Medulla oblongata (tissue), 1 donor: Measurements from ENCODE around the gene SYT12.
"Not testable (repeated sequence)": the region's sequence is repeated elsewhere in the genome, so short reads cannot be mapped to it uniquely, and the experiment has no call there.

ENCODE experiments used
- DNase-seq: peaks from one replicate; pipeline ENCODE4 v3.0.0-alpha.2; 2015; ENCODE audit errors: extremely low spot score

SYT12 gene

DNA sequence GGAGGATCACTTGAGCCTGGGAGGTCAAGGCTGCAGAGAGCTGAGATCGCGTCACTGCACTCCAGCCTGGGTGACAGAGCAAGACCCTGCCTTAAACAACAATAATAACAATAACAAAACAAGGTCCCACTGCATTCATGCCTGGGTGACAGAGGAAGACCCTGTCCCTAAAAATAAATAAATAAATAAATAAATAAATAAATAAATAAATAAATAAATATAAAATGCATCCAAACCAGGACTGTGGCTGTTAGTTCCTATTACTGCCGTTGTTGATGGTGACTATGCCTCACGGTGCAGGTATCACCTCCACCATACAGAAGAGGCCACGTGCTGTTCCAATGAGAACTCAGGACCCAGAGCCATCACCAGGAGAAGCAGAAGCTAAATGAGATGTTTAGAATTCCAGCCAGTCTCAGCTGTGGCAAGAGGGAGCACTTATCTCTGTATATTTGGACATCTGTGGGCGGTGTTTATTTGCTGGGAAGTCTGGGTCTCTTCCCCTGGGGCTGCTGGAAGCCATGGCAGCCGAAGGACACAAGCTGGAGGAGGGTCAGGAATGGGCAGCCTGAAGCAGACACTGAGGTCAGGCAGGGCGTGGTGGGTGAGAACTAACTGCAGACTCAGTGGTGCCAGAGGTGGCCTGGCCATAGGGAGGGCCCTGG, 26.2 kb upstream of the SYT12 start:
- DNase-seq: no peak

DNA sequence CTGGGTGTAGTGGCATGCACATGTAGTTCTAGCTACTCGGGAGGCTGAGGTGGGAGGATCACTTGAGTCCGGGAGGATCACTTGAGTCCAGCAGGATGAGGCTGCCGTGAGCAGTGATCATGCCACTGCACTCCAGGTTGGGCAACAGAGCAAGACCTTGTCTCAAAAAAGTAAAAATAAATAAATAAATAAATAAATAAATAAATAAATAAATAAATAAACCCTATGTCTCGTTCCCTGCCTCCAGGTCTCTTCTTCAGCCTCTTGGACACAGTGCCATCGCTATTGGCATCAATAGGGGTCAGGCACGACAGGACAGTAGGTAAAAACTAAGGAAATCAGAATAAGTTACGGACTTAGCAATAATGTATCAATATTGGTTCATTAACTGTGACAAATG, 23.4 kb upstream of the SYT12 start:
- no peak for DNase-seq

DNA sequence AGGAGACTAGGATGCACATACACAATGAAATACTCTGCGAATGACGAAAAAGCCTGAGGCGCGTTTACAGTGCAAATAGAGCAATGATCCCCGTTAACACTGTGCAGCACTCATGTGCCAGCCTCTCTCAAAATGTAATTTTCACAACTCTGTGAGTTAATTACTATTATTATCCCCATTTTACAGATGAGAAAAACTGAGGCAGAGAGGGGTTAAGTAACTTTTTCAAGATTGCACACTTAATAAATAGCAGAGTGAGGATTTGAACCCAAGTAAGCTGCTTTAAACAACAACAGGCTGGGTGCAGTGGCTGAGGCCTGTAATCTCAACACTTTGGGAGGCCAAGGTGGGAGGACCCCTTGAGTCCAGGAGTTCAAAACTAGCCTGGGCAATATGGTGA, 21.6 kb upstream of the SYT12 start:
- no peak for DNase-seq

DNA sequence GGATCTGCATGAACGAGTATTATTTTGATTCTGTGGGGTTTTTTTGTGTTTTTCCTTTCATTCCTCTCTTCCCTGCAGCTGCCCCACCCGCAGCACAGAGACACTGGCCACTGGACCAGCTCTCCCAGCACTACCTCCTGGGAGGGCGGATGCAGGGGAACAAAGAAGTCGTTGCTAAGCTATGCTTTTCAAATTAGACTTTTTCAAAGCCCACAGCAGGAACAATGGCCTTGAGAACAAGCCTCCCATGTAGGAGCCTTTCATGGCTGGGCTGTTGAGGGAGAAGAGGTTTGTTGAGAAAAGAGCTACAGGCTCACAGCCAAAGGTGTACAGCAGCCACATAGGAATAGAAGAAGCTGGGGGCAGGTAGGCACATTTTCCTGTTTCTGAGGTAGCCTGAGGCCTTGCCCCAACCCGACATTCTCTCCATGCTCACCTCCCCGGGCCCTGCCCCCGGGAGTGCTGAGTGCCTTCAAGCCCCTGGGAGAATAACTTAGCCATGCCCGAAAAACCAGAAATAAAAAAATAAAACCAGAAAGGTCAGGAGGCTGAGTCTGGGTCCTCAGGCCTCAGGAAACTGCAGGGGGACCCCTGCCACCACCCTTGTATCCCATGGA, 20.5 kb upstream of the SYT12 start:
- no peak for DNase-seq

DNA sequence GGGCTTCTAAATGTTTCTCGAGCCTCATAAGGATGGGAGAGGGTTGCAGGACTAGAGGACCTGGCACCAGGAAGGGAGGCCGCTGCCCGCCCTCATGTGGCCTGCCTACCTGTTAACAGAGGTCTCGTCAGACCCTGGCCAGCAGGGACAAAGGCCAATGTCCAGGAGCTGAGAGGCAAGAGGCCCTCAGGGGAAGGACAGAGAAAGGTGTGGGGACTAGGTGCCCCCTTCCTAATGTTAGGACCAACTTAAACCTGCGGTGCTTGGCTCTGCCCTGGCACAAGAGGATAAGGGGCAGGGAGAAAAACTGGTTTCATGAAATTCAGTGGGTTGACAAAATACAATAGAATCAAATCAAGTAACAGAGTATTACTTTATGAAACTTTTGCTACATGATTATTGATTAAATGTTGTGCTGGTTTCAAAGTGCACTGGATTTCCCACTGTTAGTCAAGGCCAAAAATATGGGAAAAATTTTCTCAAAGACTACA, 20.0 kb upstream of the SYT12 start:
- no peak for DNase-seq

DNA sequence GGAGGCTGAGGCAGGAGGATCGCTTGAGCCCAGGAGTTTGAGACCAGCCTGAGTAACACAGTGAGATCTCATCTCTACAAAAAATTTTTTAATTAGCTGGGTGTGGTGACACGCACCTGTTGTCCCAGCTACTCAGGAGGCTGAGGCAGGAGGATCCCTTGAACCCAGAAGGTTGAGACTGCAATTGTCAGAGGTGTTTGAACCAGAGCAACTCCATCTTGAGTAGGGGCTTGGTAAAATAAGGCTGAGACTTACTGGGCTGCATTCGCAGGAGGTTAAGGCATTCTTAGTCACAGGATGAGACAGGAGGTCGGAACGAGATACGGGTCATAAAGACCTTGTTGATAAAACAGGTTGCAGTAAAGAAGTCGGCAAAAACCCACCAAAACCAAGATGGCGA, 17.7 kb upstream of the SYT12 start:
- DNase-seq: not testable (repeated sequence)

DNA sequence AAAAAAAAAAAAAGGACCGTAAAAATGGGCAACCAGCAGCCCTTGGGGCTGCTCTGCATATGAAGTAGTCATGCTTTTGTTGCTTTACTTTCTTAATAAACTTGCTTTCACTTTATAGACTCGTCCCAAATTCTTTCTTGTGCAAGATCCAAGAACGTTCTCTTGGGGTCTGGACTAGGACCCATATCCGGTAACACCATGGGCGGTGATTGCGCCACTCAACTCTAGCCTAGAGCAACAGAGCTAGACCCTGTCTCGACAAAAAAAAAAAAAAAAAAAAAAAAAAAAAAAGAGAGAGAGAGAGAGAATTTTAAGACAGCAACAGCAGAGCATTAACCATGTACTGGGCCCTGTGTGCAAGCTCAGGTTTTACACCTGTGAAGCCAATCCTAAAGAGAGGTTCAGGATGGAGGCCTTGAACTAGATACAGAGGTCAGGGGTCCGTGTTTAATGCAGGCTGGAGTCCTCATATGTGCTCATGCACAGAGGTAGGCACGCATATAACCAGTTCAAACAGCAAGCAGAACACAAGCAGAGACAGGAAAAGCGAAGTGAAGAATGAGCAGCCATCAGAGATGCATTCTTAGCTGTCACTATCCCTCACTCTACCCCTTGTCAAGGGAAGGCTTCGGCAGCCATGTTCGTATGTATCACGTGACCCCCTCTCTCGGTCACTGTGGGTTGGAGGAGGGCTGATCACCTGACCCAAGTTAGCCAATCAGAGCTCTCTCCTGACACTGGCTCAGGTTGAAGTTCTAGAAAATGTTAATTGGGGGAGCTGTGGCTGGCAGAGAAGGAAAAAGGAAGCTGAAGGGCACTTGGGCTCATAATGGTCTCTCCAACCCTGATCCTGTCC, 16.7 kb upstream of the SYT12 start:
- no peak for DNase-seq

DNA sequence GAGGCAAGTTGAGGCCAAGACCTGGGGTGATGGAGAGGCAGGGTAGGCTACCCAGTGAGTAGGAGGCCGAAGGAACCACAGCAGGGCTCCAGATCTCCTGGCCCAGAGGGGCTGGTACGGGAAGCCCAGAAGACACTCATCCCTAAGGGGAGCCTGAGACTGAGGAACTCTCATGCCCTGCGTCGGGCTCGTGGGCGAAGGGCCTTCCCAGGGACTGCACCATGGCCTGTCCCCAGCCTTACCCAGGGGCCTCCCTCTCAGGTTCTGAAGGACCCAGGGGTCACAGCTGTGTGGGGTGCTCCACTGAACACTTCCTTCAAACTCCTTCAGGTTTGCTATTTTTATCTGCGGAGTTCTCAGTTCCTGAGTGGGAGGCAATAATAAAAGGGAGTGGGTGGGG, 15.8 kb upstream of the SYT12 start:
- no peak for DNase-seq

DNA sequence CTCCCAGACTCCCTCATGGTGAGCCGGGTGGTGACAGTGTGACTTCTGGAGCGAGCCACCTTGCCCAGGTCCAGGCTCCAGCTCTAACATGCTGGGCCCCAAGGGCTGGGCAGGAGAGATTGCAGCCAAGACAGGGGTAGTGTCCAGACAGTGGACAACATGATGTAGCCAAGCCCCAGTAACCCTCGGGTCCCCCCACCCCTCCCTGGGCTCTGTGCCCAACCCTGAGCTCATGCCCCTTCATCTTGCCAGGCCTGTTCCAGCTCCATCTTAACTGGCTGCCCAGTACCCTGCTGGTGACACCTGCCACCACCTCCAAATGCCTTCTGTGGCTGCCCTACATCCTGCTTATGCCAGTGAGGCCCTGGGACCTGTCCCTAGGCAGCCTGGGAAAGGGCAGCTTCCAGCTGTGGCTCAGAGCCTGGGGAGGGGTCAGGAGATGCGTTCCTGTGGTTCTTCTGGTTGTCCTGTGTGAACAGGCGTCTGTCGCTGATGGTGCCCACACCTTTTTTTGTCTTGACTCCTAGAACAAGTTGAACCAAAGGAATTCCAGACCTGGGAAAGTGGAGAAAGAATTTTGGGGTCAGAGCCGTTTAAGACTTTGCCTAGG, 12.5 kb upstream of the SYT12 start:
- DNase-seq: no peak

DNA sequence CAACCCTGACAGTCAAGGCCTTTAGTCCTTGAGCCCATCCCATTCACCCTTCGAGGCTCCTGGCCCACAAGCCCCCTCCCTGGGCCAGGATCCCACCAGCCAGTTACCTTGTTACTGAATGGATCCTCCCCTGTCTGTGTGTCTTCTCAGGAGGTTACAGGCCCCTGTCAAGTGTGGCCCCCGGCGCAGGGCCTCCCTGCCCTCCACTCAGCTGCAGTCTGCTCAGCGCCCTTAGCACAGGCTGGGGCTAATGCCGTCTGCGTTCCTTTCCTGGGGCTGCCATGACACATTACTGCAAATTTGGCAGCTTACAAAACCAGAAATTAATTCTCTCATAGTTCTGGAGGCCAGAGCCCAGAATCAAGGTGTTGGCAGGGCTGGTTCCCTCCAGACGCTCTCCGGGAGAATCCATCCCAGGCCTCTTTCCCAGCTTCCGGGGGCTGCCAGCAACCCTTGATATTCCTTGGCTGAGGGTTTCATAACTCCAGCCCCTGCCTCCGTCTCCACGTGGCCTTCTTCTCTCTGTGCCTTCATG, 9.4 kb upstream of the SYT12 start:
- DNase-seq: no peak

DNA sequence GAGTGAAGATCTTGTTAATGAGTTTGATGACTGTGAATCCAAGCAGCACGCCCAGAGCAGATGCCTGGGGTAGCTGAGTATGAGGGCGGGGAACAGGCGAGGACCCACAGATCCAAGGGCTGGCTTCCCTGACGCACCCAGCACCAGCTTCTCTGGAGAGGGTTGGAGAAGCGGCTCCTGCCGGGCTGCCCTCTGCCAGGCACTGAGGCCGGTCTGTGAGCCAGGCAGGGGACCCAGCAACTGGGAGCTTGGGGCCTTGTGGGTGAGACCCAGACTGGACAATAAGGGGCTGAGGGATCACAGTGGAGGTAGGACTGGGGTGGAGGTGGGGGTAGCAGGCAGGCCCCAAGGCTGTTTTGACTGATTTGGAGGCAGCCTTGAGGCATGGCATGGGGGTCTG, 8.6 kb upstream of the SYT12 start:
- DNase-seq: no peak

DNA sequence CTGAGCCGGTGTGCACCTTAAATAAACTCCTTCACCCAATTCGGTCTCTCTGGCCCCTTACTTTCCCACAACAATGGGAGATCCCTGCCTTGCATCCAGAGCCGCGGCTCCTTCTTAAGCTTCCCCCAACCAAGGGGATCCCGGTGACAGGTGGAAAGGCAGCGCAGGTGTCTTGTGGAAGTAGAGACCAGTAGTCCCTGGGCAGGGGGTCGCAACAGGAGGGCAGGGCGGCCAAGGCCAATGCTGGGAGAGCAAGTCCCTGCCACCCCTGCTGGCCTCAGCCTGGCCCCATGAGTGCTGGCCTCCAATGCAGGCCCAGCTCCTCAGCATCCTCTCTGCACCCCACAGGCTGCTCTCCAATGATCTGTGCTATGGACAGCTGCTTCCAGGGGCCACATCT, 7.9 kb upstream of the SYT12 start:
- no peak for DNase-seq

DNA sequence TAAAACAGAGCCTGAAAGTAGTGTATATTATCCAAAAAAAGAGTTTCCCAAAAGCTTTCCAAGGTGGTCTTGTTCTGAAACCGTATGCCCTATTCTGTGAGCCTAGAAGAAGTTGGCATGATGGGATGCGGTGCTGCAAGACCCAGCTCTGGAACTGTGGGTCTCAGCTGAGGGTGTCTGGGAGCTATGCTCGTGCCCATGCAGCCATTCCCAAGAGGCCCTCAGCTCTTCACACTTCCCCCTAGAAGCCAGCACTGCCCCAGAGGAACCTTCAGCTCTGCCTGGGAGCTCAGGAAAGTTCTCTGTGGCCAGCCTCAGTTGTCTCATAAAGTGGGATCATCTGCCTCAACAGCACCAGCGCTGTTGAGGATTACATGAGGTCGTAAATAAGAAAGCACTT, 6.4 kb upstream of the SYT12 start:
- no peak for DNase-seq

DNA sequence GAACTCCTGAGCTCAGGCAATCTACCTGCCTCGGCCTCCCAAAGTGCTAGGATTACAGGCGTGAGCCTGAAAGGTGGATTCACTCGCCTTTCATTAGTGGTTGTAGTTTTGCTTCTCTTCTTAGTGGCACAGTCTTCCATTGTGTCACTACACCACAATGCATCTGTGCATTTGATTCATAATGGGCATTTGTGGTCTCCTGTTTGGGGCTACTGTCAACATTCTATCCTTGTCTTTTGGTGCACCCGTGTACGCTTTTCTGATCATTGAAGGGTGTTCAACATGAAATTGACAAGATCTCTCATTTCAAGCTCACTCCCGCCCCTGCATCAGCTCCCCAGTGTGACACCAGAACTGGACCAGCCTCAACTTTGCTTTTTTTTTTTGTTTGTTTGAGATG, 2.0 kb upstream of the SYT12 start:
- no peak for DNase-seq

DNA sequence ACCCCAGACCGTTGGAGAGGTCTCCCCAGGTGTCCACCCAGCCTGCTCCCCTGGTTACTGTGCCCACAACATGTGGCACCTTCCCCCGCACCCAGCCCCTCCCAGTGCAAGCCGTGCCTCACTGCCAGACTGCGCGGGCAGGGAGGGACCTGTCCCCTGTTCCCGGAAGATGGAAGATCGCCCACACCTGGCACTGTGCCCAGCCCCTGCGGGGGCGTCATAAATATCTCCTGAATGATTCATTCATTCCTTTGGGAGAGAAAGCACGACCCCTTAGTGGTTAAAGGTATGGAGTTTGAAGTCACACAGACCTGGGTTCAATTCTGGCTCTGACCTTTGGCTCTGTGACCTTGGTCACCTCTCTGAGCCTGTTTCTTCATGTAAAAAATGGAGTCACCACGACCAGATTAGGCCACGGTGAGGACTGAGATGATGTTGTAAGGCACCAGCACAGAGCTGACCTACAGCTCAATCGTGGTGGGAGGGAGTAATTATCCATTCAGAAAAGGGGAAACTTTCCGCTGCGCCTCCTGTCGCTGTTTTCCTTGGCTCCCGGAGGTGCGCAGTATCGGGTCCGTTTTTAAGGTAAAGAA, 497 bp upstream of the SYT12 start:
- DNase-seq: no peak

DNA sequence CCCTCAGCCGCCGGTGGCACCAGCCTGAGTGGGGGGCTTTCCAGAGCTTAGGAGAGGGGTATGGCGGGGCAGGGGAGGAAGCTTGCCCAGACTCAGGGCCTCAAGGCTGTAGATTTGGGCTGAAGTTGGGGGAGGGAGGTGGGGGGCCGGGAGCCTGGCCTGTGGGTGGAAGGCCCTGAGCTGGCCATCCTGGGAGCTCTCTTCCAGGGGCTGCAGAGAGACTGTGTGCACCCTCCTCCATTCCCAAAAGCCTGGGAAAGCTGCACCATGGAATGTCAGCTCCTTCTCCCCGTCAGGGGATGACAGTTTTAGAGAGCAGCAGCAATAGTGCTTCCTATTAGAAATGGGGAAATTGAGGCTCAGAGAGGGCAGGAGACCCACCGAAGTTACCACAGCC, 1.0 kb downstream of the SYT12 start:
- DNase-seq: no peak

DNA sequence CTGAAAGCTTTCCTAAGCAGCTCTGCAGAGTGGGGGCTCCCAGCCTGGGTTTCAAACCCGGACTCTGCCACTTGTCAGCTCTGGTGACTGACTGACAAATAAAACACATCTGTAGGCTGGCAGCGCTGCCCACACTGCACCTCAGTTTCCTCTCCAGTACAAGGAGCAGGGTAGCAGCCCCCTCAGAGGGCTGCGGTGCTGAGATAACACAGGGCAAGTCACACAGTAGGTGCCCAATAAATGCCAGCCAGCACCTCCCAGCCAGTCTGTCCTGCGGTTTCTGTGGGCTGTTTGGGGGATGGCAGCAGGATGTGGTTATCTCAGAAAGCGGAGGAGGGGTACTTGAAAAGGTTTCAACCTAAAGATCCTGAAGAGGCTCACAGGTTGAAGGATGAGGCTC, 1.5 kb downstream of the SYT12 start:
- no peak for DNase-seq

DNA sequence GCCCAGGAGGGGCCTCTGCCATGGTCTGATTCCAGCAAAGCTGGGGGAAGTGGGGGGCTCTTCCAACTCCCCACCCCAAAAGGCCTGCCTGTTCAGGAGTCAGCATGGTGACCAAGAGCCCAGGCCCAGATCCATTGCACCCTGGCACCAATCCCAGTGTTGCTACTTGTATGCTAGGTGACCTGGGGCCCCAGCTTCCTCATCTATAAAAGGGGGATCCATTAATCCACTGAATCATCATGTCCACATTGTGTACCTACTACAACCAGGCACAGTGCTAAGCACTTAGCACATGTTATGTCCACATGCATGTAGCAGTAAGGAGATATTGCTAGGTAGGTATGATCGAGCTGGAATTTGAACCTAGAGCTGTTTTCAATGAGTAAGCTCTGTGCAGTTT, 2.0 kb downstream of the SYT12 start:
- DNase-seq: no peak

DNA sequence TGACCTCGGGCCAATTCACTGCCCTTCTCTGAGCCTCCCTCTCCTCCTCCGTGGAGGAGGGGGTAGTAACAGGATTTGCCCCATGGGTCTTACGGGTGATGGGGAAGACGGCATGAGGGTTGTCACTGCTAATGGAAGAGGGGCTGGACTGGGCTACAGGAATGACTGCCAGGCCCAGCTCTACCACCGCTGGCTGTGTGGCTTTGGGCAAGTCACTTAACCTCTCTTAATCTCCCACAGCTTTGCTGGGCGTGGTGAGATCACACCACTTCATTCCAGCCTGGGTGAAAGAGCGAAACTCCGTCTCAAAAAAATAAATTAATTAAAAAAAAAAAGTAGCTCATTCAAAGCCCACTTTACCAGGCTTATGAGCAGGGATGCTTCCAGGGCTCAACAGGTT, 2.8 kb downstream of the SYT12 start:
- DNase-seq: no peak

DNA sequence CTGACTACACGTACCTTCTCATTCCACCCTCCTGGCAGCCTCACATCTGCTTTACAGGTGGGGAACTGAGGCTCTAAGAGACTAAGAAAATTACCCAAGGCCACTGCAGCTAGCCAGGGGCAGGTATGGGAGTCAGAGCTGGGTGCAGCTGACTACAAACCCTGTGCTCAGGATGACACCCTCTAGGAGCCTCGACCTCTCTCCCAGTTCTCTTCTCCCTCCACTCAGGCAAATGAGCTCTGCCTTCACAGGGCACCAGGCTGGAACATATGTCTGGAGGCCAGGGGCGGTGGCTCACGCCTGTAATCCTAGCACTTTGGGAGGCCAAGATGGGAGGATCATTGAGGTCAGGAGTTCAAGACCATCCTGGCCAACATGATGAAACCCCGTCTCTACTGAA, 4.0 kb downstream of the SYT12 start:
- no peak for DNase-seq

DNA sequence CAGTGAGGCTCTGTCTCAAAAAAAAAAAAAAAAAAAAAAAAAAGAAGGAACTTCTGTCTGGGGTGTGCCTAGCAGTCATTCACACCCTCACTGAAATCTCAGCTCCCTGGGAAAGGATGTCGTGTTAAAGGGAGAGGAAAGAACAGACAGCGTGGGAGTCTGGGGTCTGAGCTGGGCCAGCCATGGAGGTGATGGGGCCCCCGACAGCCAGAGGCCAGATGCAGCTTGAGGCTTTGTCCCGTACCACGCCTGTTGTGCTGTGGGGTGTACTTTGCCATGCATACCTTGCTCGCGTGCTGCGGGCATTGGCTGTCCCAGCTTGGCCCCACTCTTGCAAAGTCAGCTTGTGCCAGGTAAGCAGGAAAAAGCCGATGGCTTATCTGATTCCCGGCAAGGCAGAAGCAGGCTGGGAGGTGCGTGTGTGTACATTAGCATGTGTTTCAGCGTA, 4.6 kb downstream of the SYT12 start:
- no peak for DNase-seq
